ENCODE data around the gene EPN3.

EPN3 gene

DNA sequence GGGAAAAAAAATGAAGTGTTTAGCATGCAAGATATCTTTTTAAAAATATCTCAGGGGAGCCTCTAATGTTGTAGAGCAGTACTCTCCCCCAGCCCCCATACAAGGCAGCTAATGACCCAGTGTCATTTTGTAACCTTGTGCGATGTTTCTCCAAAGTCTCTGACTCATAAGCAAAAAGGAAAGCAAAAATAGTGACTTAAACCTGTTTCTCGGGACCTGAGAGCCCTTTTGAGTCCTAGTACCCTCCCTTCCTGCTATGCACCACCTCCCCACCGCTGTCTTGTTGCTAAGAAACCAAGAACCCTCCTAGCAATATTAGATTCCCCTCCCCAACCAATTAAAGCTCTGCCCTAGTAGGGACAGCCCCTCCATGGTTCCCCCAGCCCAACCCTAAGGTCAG, 21.5 kb upstream of the EPN3 start:
- DNase-seq (ENCODE audit: low spot score): no peak

DNA sequence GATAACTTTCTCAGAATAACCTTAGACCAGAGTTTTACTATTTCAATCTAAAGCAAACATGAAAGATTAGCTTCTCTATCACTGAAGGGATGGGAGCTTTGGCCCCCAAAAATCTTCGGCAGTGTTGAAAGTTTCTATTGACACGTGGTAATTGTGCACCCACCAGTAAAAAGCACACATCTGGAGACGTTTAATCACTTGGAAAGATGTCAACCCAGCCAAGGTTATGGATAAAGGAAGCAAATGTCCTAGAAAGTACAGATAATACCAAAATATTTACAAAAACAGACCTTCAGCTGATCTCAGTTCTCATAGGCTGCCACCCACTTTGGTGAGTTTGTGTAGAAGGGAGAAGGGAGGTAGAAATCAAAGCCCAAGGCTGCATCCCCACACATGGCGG, 19.0 kb upstream of the EPN3 start:
- DNase-seq (ENCODE audit: low spot score): no peak

DNA sequence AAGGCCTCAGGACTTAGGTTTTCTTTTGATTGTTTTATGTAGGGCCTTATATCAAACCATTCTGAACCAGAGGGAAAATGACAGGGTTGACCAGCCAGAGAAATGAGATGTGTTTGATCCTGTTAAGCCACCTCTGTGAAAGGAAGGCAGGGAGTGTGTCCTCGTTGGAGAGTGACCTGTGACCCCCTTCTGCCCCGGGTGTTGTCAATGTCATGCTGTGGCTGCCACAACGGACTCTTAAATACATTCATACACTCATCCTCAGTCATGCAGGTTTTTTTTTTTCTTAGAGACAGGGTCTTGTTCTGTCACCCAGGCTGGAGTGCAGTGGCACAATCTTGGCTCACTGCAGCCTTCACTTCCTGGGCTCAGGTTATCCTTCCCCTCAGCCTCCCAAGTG, 18.1 kb upstream of the EPN3 start:
- DNase-seq (ENCODE audit: low spot score): no peak

DNA sequence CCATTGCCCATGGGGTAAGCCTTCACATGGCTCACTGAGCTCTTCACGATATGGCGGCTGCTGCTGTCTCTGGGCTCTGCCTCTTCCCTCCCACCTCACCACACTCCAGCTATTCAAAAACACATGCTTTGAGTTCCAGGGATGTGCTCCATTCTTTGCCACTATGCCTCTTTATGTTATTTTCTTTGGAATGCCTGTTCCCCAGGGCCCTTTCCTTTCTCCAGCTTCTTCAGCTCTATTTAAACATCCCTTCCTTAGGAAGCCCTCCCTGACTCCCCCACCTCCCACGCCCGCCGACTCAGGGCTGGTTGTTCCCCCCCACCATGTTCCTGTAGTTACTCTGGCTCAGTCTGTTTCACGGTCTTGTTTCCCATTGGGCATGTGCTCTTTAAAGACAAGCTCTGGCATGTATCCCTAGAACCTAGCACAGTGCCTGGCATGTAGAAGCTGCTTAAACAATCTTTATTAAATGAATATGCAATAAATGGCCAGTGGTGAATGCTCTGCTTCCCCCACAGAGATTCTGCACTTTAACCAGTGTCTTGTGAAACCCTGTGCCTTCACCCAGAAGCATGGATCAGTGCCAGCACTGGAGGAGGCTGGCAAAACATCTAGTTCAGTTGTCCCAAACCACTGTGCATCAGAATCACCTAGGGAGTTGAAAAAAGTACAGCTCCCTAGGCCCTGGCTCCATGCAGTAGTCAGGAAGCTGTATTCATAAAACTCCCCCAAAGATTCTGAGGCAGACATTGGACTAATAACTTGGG, 17.4 kb upstream of the EPN3 start:
- DNase-seq (ENCODE audit: low spot score): no peak

DNA sequence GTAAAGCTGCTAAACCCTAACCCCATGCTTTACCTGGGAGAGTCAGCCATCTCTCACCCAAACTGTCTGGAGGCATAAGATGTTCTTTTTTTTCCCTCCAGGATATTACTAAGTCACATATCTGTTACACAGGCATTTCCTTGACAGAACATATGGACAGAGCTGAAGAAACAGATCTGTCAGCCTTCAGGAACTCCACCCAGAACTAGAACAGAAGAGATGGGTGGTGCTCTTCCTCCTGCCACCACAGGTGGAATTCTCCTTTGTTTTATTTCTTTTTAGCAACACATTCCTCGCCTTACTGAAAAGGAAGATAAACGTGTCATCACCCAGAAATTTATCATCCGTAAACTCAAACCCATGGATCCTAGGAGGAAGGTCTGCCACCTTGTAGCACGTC, 15.5 kb upstream of the EPN3 start:
- no peak for DNase-seq (ENCODE audit: low spot score)

DNA sequence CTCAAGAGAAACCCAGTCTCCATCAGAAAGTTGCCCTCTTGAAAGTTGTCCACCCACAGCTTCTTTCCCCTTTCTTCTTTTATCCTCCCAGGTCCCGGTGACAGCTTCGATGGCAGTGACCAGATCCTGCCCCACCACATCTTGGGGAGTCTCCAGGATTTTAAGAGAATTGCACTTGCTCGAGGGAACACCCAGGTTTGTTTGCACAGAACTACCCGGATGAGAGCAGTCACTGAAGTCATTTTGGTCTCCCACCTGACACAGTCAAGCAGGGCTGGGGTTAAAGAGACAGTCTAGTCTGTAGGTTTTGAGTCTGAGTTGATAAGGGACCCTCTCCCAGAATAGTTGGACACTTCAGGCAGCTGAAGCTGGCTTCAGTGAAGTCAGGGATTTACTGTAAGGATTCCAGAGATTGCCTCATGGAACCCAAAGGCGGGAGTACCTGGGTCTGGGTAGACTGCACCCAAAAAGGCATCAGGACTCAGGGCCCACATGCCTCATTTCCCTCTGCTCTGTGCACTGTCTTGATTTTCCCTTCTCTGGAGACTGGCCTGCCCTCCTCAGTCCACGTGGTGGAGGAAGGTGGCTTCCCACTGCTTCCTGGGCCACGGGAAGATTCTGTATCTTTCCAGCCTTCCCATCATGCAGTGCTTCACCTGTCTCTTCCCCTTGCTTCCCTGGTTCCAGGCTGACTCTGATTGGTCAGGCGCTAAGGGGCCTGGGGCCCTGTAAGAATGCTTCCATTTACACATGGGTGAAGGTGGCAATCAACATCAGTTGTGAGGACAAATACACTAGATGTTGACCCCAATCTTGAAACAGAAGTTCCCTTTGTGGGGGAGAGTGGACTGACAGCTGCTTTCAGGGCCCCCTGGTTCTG, 14.8 kb upstream of the EPN3 start:
- no peak for DNase-seq (ENCODE audit: low spot score)

DNA sequence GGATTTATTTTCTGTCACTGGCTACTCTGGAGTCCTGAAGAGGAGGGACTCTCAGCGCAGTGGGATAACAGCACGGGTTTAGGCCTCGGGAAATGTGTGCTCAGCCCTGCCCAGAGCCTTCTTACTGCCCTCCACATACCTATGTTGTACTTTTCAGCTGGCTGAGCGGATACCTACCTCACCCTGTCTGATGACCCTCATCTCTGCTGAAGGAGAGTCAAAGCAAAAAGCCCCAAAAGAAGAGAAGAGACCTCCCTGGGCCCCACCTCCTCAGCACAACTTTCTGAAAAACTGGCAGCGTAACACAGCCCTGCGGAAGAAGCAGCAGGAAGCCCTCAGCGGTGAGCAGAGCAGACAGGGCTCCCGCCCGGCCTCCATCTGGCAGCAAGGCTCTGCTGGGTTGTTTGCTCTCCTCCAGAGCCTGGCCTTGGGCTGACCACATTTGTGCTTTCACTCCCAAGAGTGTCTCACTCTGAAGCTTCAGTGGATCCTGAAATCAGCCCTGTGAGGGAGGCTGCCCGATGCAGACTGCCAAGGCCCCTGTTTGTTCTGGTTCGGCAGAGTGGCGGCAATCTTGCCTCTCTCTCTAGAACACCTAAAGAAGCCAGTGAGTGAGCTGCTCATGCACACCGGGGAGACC, 14.0 kb upstream of the EPN3 start:
- DNase-seq (ENCODE audit: low spot score): no peak

DNA sequence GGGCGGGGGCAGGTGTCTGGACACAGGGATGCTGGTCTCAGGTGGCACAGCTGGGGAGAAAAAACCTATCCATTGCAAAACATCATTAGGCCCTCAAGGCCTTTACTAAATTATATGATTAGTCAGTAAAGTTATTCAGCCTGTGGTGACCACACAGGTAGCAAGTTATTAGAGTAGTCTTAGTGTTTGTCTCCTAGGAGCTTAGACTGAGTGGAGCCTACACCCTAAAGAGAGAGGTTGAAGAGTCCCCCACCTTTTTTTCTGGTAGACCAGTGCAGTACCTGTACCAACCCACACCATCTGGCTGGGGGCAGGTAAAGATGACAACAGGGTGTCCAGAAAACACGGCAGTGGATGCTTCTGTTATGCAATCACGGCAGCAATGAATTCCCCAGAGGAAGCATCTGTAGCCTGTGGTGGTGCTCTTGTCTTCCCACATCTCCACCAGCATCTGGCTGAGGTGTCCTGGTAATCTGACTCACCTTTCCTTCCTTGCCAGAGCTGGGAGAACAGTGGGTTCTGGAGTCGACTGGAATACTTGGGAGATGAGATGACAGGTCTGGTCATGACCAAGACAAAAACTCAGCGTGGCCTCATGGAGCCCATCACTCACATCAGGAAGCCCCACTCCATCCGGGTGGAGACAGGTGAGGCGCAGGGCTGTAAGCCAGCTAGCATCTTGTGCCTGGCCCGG, 13.2 kb upstream of the EPN3 start:
- DNase-seq (ENCODE audit: low spot score): no peak

DNA sequence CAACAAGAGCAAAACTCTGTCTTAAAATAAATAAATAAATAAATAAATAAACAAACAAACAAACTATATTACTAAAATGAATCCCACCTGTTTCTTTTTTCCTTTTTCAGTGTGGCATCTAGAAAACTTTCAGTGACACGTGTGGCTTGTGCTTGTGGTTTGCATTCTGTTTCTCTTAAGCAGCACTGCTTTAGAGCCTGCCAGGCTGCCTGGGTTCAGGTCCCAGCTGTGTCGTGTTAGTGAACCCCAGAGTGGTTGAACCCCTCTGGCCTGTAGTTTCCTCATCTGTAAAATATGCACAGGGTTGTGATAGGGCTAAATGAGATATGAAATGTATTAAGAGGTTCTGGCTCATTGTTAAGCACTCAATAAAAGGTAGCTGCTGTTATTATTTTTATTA, 12.1 kb upstream of the EPN3 start:
- DNase-seq (ENCODE audit: low spot score): no peak

DNA sequence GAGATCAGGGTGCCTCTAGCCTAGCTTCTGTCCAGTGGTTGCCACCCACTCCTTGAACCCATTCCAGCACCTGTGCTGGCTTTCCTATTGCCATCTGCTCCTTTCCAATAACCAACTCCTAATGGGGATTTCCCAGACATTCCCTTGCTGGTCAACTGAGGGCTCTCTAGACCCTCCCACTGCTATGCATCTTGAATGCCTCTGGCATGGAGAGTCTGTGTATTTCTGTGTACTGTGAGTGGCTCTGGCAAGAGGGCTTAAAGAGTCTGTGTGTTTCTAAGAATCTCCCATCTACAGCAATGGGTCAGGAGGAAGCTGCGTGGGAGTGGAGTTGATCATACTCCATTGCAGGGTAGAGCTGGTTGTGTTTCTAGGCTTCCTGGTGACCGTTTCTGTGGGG, 11.0 kb upstream of the EPN3 start:
- DNase-seq (ENCODE audit: low spot score): no peak

DNA sequence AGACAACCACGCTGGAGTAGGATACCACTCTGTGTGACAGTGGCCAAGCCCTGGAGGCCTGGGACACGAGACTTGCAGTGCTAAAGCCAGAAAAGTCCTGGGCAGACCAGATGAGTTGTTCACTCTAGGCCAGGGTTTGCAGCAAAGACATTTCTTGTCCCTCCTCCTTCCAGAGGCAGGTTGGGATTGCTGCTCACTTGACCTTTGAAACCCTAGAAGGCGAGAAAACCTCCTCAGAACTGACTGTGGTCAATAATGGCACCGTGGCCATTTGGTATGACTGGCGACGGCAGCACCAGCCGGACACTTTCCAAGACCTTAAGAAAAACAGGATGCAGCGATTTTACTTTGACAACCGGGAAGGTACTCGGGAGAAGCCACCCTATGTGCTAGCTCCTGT, 9.8 kb upstream of the EPN3 start:
- DNase-seq (ENCODE audit: low spot score): no peak

DNA sequence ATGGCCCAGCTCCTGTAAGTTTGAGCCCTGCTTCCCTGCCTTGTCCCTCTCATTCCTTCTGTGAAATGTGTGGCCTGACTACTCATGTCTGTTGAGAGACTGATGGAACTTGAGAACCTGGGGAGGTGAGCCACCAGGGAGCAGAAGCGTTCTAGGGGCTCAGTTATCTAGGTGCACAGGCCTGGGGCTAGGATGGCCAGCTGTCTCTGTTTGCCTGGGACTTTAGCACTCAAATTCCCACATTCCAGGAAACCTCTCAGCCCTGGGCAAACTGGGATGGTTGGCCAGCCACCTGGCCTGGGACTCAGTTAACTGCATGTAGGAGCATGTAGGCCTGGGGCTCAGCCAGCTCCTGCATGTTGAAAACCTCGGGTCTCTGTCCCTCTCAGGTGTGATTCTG, 9.3 kb upstream of the EPN3 start:
- DNase-seq (ENCODE audit: low spot score): no peak

DNA sequence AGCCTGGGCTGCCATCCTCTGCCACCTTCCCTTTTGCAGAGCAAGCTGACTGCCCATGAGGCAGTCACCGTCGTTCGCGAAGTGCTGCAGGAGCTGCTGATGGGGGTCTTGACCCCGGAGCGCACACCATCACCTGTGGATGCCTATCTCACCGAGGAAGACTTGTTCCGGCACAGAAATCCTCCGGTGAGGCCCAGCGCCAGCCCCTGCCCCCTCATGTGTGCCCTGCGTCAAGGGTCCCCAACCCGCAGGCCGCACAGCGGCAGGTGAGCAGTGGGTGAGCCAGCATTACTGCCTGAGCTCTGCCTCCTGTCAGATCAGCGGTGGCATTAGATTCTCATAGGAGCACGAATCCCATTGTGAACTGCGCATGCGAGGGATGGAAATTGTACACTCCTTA, 7.7 kb upstream of the EPN3 start:
- DNase-seq (ENCODE audit: low spot score): no peak

DNA sequence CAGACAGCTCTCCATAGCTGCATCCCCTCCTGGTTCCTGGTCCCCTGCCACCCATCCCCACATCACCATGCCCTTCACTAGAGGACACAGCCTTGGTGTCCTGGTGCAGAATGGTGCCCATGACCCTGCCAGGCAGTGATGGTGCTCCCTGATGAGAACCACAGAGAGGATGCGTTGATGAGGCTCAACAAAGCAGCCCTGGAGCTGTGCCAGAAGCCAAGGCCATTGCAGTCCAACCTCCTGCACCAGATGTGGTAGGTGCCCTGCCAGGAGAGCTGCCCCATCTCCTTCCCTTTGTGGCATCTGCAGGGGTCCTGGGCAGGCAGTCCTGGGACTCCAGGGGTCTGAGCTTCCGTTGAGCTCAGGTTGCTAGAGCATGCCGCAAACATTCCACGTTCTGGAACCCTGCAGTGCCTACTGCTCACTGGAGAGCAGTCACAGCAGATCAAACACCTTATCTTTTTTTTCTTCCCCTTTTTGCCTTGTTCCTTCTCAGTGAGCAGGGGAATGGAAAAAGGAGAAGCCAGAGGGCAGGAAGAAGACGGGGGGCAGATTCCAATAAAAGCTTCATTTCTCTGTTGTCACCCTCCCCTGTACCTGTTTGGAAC, 5.3 kb upstream of the EPN3 start:
- no peak for DNase-seq (ENCODE audit: low spot score)

DNA sequence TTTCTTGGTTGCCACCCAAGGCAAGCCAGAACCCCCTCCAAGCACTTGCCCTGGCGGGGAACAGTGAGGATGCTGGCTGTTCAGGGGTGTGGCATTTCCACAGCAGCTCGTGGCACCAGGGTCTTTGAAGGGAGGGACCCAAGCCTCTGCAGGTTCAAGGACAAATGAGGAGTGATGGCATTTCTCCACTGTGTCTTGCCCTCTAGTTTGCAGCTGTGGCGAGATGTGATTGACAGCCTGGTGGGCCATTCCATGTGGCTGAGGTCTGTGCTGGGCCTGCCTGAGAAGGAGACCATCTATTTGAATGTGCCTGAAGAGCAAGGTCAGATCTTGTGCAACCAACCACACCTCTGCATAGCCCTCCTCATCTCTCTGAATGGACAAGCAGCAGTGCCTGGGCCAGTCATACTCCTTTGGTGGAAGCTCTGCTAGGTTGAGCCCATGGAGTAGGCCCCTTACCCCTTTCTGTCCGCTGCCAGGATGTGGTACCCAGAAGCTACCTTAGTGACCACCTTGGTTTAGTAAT, 4.5 kb upstream of the EPN3 start:
- no peak for DNase-seq (ENCODE audit: low spot score)

DNA sequence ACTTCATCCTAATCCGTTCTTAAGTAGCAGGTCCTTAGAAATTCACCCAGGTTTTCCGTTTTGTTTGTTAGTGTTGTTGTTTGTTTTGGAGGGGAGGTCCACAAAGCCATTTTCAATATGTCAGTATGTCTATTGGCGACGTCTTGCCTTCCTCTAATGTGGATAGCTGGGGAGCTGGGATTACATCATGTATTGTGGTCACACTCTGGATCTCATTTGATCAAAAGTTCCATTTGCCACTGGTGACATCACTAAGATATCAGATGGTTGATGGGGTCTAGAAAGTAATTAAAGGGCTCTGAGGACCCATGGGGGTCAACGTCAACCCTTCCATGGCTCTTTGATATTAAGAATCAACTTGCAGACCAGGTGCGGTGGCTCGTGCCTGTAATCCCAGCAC, 2.7 kb upstream of the EPN3 start:
- DNase-seq (ENCODE audit: low spot score): no peak

DNA sequence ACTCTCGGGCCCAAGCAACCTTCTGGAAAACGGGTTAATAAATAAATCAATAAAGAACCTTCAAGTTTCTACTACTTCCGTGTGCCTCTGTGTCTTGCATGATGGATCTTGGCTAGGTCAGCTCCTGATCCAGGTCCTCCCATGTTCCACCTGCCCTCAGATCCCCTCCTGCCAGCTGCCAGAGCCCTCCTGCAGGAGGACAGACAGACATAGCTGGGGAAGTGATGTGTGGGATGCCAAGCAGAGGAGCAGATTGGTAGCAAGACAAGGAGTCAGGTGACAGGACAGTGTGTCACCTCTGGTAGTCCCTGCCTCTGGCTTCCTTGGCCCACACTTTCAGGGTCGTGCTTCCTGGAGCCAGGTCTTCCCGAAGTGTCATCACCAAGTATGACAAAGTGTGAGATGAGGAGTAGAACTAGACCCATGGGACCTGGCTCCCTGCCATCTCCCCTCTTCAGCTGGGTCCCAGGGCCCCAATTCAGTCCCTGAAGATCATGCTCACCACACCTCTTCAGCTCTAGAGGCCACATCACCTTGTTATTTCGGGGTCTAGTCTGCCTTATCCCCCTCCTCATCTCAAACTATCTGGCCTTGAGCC, 1.0 kb upstream of the EPN3 start:
- DNase-seq (ENCODE audit: low spot score): no peak

DNA sequence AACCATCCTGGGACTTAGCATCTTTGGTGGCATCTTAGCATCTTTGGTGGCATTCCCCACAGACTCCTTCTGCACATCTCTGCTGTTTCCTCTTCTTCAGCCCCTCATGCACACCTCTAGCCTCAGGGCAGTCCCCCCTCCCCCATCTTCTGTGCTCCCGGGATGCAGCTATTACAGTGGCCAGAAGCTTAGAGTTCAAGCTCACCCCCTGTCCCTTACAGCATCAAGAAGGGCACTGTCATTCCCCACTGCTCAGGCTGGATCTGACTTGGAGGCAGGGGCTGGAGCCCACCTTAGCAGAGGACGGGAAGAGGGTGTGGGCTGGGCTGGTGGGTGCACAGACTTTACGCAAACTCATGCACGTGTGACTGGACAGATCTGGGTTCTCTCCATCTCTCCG, 650 bp downstream of the EPN3 start:
- DNase-seq (ENCODE audit: low spot score): no peak

DNA sequence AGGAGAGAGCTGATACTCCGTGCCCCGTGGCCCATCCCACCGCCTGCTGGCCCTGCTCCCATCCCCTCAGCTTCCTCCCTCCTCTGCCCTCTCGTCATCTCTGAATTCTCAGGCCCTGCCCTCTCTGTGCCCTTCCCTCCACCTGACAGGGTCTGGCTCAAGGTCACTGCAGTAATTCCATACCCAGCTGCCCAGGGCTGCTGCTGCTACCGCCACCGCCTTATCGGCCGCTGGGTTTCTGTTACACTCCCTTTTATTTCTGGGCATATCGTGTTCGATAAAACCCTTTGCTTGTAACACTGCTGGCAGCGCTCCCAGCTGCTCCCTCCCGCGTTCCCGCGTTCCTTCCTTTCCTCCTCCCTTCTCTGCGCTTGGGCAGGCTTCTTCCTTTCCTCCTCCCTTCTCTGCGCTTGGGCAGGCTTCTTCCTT, 1.2 kb downstream of the EPN3 start:
- peak; percentile 59 for DNase-seq (ENCODE audit: low spot score)

DNA sequence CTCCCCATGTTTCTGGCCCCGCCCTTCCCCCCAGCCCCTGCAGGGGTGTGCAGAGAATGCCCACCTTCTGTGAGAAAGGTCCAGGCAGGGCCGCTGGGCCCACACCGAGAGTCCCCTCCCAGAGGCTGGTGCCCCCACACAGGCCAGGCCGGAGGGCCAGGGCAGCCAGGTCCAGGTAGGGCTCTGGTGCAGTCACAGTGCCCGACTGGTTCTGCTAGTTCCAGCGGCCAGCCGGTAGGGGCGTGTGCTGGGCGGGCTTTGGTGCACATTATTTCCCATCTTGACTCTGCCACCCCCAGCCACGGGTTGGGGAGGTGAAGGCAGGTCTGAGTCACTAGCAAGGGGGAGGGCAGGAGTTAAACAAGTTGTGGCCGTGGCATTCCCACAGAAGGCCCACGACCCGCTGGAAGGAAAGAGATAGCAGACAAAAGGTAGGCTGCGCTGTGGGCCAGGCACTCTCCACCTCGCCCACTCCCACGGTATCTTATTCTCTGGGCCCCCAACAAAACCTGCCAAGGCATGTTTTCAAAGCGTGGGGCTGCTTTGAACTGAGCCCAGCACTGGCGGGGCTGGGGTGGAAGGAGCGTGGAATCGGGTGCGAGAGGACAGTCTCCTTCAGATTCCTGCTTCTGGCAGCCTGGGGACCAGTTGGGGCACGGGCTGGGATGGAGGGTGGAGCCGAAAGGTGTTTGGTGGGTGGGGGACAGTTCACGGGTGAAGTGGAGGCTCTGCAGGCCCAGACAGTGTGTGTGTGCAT, 1.9 kb downstream of the EPN3 start:
- no peak for DNase-seq (ENCODE audit: low spot score)

DNA sequence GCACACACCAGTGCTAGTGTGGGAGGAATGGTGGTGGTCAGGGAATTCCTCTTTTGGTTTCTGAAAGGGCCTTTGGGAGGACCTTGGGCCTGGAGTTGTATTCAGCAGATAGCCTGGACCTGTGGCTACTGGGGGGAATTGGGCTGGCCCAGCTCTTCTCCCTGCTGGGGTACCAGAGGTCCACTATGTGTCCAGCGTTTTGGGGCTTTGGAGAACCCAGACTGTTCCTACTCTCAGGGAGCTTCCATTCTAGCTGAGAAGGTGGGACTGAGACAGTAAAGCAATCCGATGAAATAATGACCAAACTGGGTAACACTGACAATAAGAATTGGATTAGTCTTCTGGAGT, 2.4 kb downstream of the EPN3 start:
- no peak for DNase-seq (ENCODE audit: low spot score)

All from AG08396 (cell line).